ENCODE measurements around the gene TPK1. TPM values are rescaled to one million over a fixed set of nuclear protein-coding genes. Genes with fewer than 3 reads are reported as not detected.

Gene TPK1
- total RNA-seq, 1 experiment from 2014 or later = 3.1 TPM

- Histone ChIP-seq H2AK5ac (ENCODE audit: insufficient read length, low read length) (no peak overlapping the region), H3T11ph (ENCODE audit: low read length) (no peak overlapping the region), H3K4ac (ENCODE audit: low read depth, low read length) (no peak overlapping the region), H2BK120ac (ENCODE audit: low read depth, low read length, poor library complexity, severe bottlenecking) (no peak overlapping the region), H3K18ac (ENCODE audit: insufficient read length, low read depth, low read length) (no peak overlapping the region), H2BK20ac (ENCODE audit: low read depth, low read length, poor library complexity, severe bottlenecking) (no peak overlapping the region), H4K20me1 (ENCODE audit: control insufficient read depth, insufficient read depth, insufficient read length) (no peaks in the 10 kb centered on the region), H3K9ac (ENCODE audit: extremely low read depth, insufficient read length, low read length) (no peak overlapping the region), H2BK15ac (ENCODE audit: low read depth, low read length) (no peak overlapping the region), H3K79me1 (ENCODE audit: insufficient read depth, low read depth, low read length, poor library complexity, severe bottlenecking) (no peaks in the 10 kb centered on the region), H3K4me2 (ENCODE audit: insufficient read depth, insufficient read length, low read length) (no peak overlapping the region), H2BK12ac (ENCODE audit: insufficient read length, low read depth, low read length) (no peak overlapping the region), H3K23ac (ENCODE audit: insufficient read length, low read depth, low read length) (no peak overlapping the region), H3K27me3 (ENCODE audit: insufficient read depth, low read length) (no peaks in the 10 kb centered on the region), H2AFZ (ENCODE audit: low read length) (no peak overlapping the region), H4K5ac (ENCODE audit: insufficient read length, low read depth, low read length) (no peak overlapping the region), H3K23me2 (ENCODE audit: insufficient read length, low read depth, low read length, poor library complexity, severe bottlenecking) (no peaks in the 10 kb centered on the region), H3K9me3 (ENCODE audit: control insufficient read depth, low read depth, low read length) (no peaks in the 10 kb centered on the region), H2BK5ac (ENCODE audit: insufficient read length, low read length) (no peak overlapping the region), H3K4me1 (ENCODE audit: insufficient read depth, low read length) (no peaks in the 10 kb centered on the region), H4K8ac (replicated peaks; ENCODE audit: insufficient read length, low read depth, low read length) (no peak overlapping the region), H3K56ac (ENCODE audit: insufficient read length, low read depth, low read length) (no peak overlapping the region), H3K14ac (ENCODE audit: insufficient read depth, low read length) (no peak overlapping the region), H4K91ac (ENCODE audit: insufficient read length, low read depth, low read length) (no peak overlapping the region), H3K79me2 (ENCODE audit: insufficient read depth, low read length) (no peaks in the 10 kb centered on the region), H3K27ac (ENCODE audit: insufficient read length, low read depth, low read length) (no peak overlapping the region)
- WGBS (ENCODE audit: extremely low coverage, insufficient read length, low lambda C conversion rate) = no CpG with 5 or more reads among the region's 3 CpGs
- no peak for TF ChIP-seq CTCF (conservative IDR thresholded peaks at IDR 0.05)
- Mint-ChIP-seq H3K4me3 (no peak overlapping the region), H3K27ac (no peak overlapping the region), H3K27me3 (ENCODE audit: low read depth) (no peaks in the 10 kb centered on the region), H3K9me3 (no peaks in the 10 kb centered on the region), H3K4me1 (peaks cover 1 to 5% of the 10 kb centered on the region in 2 experiments; a peak in 3 of 4 replicates), H3K36me3 (ENCODE audit: insufficient read depth in 1 of 3, low read depth in 3 of 3) (no peaks in the 10 kb centered on the region)
- DNase-seq = no peak
Measured at GRCh38 chr7:144817001-144817400, 18.9 kb downstream of the TPK1 start.

All from H9 (cell line).